Stomach smooth muscle (tissue), 2 donors: ENCODE results near the gene CCDC124.
"Not testable (repeated sequence)": the region's sequence is repeated elsewhere in the genome, so short reads cannot be mapped to it uniquely, and the experiment has no call there.

Source experiments
- H3K27ac ChIP-seq: one replicate; pipeline ENCODE4 v1.7.0; 2013; ENCODE audit warnings: mild to moderate bottlenecking, low read length, inconsistent platforms
- H3K27me3 ChIP-seq, 2 donors: one replicate each; pipeline ENCODE4 v1.7.0; 2013; ENCODE audit warnings: low read length in 2 of 2; ENCODE audit not compliant: insufficient read depth in 2 of 2, control insufficient read depth in 1 of 2
- H3K36me3 ChIP-seq, 2 donors: one replicate each; pipeline ENCODE4 v1.7.0; 2013; ENCODE audit warnings: low read length in 2 of 2; ENCODE audit not compliant: control insufficient read depth in 2 of 2, insufficient read depth in 2 of 2
- H3K4me1 ChIP-seq: one replicate; pipeline ENCODE4 v1.7.0; 2013; ENCODE audit warnings: low read length; ENCODE audit not compliant: control insufficient read depth, insufficient read depth
- H3K4me3 ChIP-seq, 2 donors: one replicate each; pipeline ENCODE4 v1.7.0; 2013; ENCODE audit warnings: low read length in 2 of 2
- H3K9ac ChIP-seq, 2 donors: one replicate each; pipeline ENCODE4 v1.7.0; 2013; ENCODE audit warnings: low read length in 2 of 2, mild to moderate bottlenecking in 1 of 2
- H3K9me3 ChIP-seq, 2 donors: one replicate each; pipeline ENCODE4 v1.7.0; 2013; ENCODE audit warnings: low read length in 2 of 2; ENCODE audit not compliant: control insufficient read depth in 2 of 2
- donor health status: healthy.
- donor health status: Pancreatic carcinoma.

The CCDC124 gene

DNA sequence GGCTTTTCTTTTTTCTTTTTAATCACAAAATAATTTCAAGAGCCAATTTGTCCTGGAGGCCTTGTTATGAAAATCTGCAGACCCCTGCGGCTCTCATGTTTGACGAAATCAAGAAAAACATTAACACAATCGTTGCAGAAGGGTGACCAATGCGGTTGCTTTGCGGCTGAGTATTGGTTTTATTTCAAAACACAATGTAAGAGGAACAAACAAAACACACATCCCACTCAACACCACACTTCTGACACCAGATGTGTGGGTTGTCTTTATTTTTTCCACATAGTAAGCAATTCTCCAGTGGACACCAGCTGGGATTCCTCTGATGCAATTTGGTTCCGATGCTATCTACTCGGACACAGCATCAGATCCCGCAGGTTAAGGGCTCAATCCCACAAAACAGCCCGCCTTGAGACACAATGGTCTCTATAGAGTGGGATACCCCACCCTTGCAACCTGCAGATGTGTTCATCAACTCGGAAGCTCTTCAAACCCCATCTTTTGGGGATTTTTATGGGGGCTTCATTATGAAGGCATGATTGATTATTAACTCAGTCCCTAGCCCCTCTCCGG is 21.9 kb upstream of the CCDC124 start:
- H3K9me3 ChIP-seq = peaks cover 0 to 18% of the 10 kb centered on the region in 2 donors
- H3K4me1 ChIP-seq = no peaks in the 10 kb centered on the region
- H3K36me3 ChIP-seq = no peaks in the 10 kb centered on the region
- no peak overlapping the region for H3K4me3 ChIP-seq
- H3K27me3 ChIP-seq = peaks cover 0 to 3% of the 10 kb centered on the region in 2 donors
- no peak overlapping the region for H3K27ac ChIP-seq
- H3K9ac ChIP-seq = no peak overlapping the region

DNA sequence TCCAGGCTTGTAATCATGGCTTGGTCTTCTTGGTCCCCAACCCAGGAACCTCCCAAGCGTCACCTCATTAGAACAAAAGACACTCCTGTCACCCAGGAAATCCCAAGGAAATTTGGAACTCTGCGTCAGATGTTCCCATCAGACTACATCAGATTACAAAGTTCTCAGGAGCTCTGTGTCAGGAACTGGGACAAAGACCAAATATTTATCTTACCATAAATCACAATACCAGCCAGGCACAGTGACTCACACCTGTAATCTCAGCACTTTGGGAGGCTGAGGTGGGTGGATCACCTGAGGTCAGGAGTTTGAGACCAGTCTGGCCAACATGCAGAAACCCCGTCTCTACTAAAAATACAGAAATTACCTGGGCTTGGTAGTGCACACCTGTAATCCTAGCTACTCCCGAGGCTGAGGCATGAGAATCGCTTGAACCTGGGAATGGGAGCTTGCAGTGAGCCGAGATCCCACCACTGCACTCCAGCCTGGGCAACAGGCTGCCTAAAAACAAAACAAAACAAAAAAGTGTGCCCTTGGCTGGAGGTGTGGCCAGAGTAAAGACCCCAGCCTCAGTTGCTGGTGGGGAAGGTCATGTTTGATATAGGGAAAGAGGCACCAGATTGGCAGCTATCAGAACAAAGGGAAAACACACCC is 16.7 kb upstream of the CCDC124 start:
- no peak overlapping the region for H3K4me3 ChIP-seq
- H3K27me3 ChIP-seq = peaks cover 0 to 4% of the 10 kb centered on the region in 2 donors
- no peaks in the 10 kb centered on the region for H3K36me3 ChIP-seq
- H3K9me3 ChIP-seq = peaks cover 3 to 8% of the 10 kb centered on the region in 2 donors
- no peaks in the 10 kb centered on the region for H3K4me1 ChIP-seq
- no peak overlapping the region for H3K9ac ChIP-seq
- no peak overlapping the region for H3K27ac ChIP-seq

DNA sequence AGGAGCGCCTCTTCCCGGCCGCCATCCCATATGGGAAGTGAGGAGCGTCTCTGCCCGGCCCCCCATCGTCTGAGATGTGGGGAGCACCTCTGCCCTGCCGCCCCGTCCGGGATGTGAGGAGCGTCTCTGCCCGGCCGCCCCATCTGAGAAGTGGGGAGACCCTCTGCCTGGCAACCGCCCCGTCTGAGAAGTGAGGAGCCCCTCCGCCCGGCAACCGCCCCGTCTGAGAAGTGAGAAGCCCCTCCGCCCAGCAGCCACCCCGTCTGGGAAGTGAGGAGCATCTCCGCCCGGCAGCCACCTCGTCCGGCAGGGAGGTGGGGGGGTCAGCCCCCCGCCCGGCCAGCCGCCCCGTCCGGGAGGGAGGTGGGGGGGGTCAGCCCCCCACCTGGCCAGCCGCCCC is 14.7 kb upstream of the CCDC124 start:
- not testable (repeated sequence) for H3K9ac ChIP-seq, H3K9me3 ChIP-seq, H3K27ac ChIP-seq, H3K27me3 ChIP-seq, H3K4me1 ChIP-seq, H3K4me3 ChIP-seq, H3K36me3 ChIP-seq

DNA sequence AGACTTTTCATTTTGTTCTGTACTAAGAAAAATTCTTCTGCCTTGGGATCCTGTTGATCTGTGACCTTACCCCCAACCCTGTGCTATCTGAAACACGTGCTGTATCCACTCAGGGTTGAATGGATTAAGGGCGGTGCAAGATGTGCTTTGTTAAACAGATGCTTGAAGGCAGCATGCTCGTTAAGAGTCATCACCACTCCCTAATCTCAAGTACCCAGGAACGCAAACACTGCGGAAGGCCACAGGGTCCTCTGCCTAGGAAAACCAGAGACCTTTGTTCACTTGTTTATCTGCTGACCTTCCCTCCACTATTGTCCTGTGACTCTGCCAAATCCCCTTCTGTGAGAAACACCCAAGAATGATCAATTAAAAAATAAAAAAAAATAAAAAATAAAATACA is 13.7 kb upstream of the CCDC124 start:
- not testable (repeated sequence) for H3K36me3 ChIP-seq, H3K27me3 ChIP-seq, H3K9ac ChIP-seq, H3K4me1 ChIP-seq, H3K27ac ChIP-seq, H3K4me3 ChIP-seq, H3K9me3 ChIP-seq

DNA sequence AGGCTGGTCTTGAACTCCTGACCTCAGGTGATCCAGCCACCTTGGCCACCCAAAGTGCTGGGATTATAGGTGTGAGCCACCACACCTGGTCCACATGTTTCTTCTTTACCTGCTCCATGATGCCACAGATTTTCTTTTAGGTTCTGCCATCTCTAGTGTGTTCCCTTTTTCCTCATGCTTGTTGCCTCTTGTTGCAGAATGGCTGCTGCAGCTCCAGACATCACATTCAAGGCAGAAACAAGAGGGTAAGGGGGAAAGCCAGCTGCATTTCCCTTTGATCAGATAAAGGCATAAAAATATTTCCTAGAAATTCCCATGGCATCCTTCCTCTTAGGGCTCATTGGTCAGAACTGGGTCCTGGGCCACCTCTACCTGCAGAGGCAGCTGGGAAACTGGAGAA is 12.3 kb upstream of the CCDC124 start:
- no peak overlapping the region for H3K9ac ChIP-seq
- H3K27ac ChIP-seq = no peak overlapping the region
- H3K9me3 ChIP-seq = peaks cover 0 to 3% of the 10 kb centered on the region in 2 donors
- H3K36me3 ChIP-seq = no peaks in the 10 kb centered on the region
- H3K4me3 ChIP-seq = no peak overlapping the region
- peaks cover 0 to 4% of the 10 kb centered on the region in 2 donors for H3K27me3 ChIP-seq
- no peaks in the 10 kb centered on the region for H3K4me1 ChIP-seq

DNA sequence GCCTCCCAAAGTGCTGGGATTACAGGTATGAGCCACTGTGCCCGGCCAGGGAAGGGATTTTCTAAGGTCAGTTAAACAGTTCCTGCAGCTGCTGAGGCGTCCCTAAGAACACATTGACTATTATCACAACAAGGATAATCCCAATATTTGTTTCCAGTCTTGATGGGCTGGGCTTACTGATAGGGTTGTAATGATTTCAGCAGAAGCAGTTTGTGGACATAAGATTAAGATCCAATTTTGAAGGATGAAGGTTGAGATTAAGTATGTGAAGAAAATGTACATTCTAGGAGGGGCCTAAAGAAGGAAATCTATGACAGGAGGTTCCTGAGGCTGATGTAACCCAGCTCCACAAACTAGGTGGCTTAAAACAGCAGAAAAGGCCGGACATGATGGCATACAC is 10.7 kb upstream of the CCDC124 start:
- no peaks in the 10 kb centered on the region for H3K27me3 ChIP-seq
- H3K4me3 ChIP-seq = no peak overlapping the region
- no peak overlapping the region for H3K9ac ChIP-seq
- no peaks in the 10 kb centered on the region for H3K36me3 ChIP-seq
- peaks cover 0 to 3% of the 10 kb centered on the region in 2 donors for H3K9me3 ChIP-seq
- H3K4me1 ChIP-seq = no peaks in the 10 kb centered on the region
- H3K27ac ChIP-seq = no peak overlapping the region

DNA sequence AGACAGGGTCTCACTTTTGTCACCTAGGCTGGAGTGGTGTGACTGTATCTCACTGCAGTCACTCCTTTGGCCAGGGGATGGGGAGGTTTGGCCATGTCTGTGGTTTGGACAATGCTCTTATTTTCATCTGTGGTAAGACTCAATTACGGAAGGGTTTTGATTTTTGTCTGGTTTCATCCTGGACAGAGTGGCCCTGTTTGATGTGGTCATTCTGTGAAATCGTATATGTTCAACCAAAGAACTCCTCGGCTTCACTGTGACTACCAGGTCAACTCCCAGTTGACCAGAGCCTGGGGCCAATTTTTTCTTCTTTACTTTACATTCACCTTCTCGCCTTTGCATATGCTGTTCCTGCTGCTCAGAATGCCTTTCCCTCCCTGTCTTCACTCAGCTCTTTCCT is 6.8 kb upstream of the CCDC124 start:
- Histone ChIP-seq H3K36me3 (no peaks in the 10 kb centered on the region), H3K9ac (no peak overlapping the region), H3K27ac (no peak overlapping the region), H3K9me3 (no peaks in the 10 kb centered on the region), H3K4me1 (no peaks in the 10 kb centered on the region), H3K4me3 (no peak overlapping the region), H3K27me3 (no peaks in the 10 kb centered on the region)

DNA sequence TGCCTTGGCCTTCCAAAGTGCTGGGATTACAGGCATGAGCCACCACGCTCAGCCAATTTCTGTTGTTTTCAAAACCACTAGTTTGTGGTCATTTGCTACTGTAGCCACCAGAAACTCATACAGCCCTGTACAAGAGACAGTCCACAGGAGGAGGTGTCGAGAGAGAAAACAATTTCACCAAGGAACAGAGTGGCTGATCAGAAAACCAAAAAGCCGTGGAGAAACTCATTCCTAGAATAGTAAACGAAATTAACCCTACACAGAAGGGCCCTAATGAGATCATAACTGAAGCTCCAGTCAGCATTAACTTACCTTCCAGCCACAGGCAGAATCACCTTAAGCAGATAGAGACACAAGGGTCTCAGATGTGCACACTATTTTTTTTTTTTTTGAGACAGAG is 3.8 kb upstream of the CCDC124 start:
- no peak overlapping the region for H3K4me3 ChIP-seq
- H3K4me1 ChIP-seq = peaks cover 18% of the 10 kb centered on the region
- H3K36me3 ChIP-seq = no peaks in the 10 kb centered on the region
- H3K9me3 ChIP-seq = no peaks in the 10 kb centered on the region
- H3K27ac ChIP-seq = no peak overlapping the region
- no peak overlapping the region for H3K9ac ChIP-seq
- H3K27me3 ChIP-seq = no peaks in the 10 kb centered on the region

DNA sequence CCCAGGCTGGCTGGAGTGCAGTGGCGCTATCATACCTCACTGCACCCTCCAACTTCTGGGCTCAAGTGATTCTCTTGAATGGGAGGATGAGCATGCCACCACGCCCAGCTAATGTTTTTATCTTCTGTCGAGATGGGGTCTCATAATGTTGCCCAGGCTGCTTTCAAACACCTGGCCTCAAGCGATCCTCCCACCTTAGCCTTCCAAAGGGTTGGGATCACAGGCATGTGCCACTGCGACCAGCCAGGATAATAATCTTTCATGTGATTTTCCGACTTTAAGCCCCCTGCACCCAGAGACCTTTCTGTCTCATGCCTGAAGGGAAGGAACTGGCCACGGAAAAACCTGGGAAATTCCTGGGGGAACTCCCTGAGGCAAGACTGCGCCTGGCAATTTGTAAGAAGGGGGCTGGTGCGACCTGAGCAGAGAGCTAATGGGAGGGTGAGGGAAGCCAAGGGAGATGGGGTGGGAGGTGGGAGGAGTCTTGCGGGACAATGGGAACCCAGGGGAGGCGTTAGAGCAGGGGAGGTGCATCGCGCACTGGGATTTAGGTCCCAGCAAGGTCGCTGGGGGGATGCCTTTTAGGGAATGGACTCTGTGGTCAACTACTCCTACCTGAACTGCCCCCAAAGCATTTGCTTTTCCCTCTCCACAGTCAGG is 1.2 kb upstream of the CCDC124 start:
- Histone ChIP-seq H3K4me1 (peaks cover 18% of the 10 kb centered on the region), H3K9me3 (no peaks in the 10 kb centered on the region), H3K4me3 (peak overlapping the region in 1 of 2 donors; percentile 96), H3K9ac (peak overlapping the region in 1 of 2 donors; percentile 90), H3K36me3 (peaks cover 0 to 3% of the 10 kb centered on the region in 2 donors), H3K27me3 (no peaks in the 10 kb centered on the region), H3K27ac (no peak overlapping the region)

DNA sequence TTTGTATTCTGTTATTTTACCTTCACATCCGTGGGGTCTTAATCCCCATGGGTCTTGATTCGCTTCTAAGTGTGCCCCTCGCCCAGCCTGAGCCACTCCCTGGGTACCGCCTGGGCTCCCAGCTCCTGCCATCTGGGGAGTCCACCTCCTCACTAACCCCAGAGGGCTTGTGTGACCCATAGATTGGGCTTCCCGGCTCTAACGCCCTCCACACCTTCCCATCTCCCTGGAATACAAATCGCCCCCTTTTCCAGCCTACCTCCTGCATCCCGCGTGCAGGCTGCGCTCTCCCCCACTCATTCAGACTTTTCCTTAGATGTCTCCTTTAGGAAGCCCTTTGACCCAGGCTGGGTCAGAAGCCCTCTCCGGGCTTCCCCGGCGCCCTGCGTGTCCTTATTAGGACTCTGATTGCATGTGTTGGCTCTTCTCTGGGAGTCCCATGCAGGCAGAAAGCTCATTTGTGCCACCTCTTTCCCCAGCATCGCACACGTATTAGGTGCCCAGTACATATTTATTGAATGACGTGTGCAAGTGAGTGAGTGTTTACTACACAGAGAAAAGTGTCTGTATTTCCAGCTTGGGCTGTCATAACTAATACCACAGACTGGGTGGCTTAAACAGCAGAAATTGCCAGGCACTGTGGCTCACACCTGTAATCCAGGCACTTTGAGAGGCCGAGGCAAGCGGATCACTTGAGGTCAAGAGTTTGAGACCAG is 757 bp downstream of the CCDC124 start:
- Histone ChIP-seq H3K9ac (peak overlapping the region; percentile 88 to 90), H3K36me3 (peaks cover 0 to 5% of the 10 kb centered on the region in 2 donors), H3K4me3 (peak overlapping the region; percentile 92 to 96), H3K27me3 (no peaks in the 10 kb centered on the region), H3K9me3 (no peaks in the 10 kb centered on the region), H3K4me1 (peaks cover 19% of the 10 kb centered on the region), H3K27ac (peak overlapping the region; percentile 90)
